GM18858 (cell line): ENCODE results near the gene LIFR.

Source experiments
- ATAC-seq: cut with Tn5 transposase; IDR thresholded peaks from one replicate; pipeline ENCODE4 v1.9.1; 2021; ENCODE audit not compliant: unreplicated experiment

Gene LIFR

GRCh38 chr5:38466424-38467189, 89.8 kb downstream of the LIFR start:
- no peak for ATAC-seq

- no peak for ATAC-seq
Measured at GRCh38 chr5:38465702-38466423, 90.6 kb downstream of the LIFR start.

GRCh38 chr5:38465061-38465460, 91.4 kb downstream of the LIFR start:
- ATAC-seq, result no peak

- no peak for ATAC-seq
Measured at GRCh38 chr5:38463634-38464521, 92.6 kb downstream of the LIFR start.

GRCh38 chr5:38462976-38463633, 93.3 kb downstream of the LIFR start:
- ATAC-seq, result no peak

GRCh38 chr5:38458174-38458573, 98.3 kb downstream of the LIFR start:
- no peak for ATAC-seq

- no peak for ATAC-seq
Measured at GRCh38 chr5:38456657-38457399, 99.6 kb downstream of the LIFR start.

- ATAC-seq, result peak; percentile 39
Measured at GRCh38 chr5:38455796-38456330, 100.6 kb downstream of the LIFR start.

- no peak for ATAC-seq
Measured at GRCh38 chr5:38453921-38454320, 102.5 kb downstream of the LIFR start.

GRCh38 chr5:38453506-38453905, 102.9 kb downstream of the LIFR start:
- ATAC-seq, result peak; percentile 99

GRCh38 chr5:38452201-38452600, 104.2 kb downstream of the LIFR start:
- no peak for ATAC-seq

- no peak for ATAC-seq
Measured at GRCh38 chr5:38451074-38451725, 105.2 kb downstream of the LIFR start.

- ATAC-seq, result no peak
Measured at GRCh38 chr5:38450627-38451026, 105.8 kb downstream of the LIFR start.

GRCh38 chr5:38448568-38449350, 107.7 kb downstream of the LIFR start:
- no peak for ATAC-seq

GRCh38 chr5:38447786-38448185, 108.7 kb downstream of the LIFR start:
- no peak for ATAC-seq

- no peak for ATAC-seq
Measured at GRCh38 chr5:38447056-38447455, 109.4 kb downstream of the LIFR start.

- ATAC-seq, result no peak
Measured at GRCh38 chr5:38446029-38446522, 110.4 kb downstream of the LIFR start.

- no peak for ATAC-seq
Measured at GRCh38 chr5:38445374-38446028, 110.9 kb downstream of the LIFR start.
